Measurements from ENCODE around the gene TTLL9.

GRCh38 chr20:31879143-31879987 lies 8.9 kb downstream of the TTLL9 start:
- TF ChIP-seq CTCF (IDR thresholded peaks at IDR 0.05; ENCODE audit: low read depth, low read length) = no peak
- peak; percentile 51 for TF ChIP-seq POLR2A (IDR thresholded peaks at IDR 0.05; ENCODE audit: extremely low read depth, insufficient read length)
- TF ChIP-seq MYC (IDR thresholded peaks at IDR 0.05; ENCODE audit: low read depth, low read length) = peak; percentile 19

Data from NB4 (cell line).